GM12878 (cell line): ENCODE results near the gene DNAH5. TPM values are rescaled to one million over a fixed set of nuclear protein-coding genes. Genes with fewer than 3 reads are reported as not detected.

ENCODE experiments used
- ATAC-seq: fragments of 200-7000 bp; cut with Tn5 transposase; 3 replicates; pipeline ENCODE4 v1.9.1; 2020; ENCODE audit warnings: mild to moderate bottlenecking, moderate library complexity
- BruUV-seq: library from RNA; stranded (reverse); fragments of 400-500 nt; replicated peaks from 2 replicates; lab custom pipeline; 2021; lab: Mats Ljungman, UMichigan
- CTCF ChIA-PET: fragments of 300-600 bp; sonication (Branson Sonifier 250); formaldehyde crosslinking; extraction: SDS; loops from one replicate; lab custom pipeline; 2021; ENCODE audit warnings: inconsistent platforms; lab: Yijun Ruan, JAX
- POLR2A ChIA-PET: fragments of 350-600 bp; formaldehyde crosslinking; extraction: SDS; loops from one replicate; lab custom pipeline; 2021; ENCODE audit warnings: inconsistent platforms; lab: Charles Lee
- RAD21 ChIA-PET: fragments of 300-600 bp; sonication (Branson Sonifier 250); formaldehyde crosslinking; loops from one replicate; lab custom pipeline; 2023; ENCODE audit warnings: antibody characterized with exemption; ENCODE audit not compliant: unreplicated experiment; lab: Charles Lee
- SMC1A ChIA-PET: fragments of 300-600 bp; sonication (Branson Sonifier 250); formaldehyde crosslinking; loops from one replicate; lab custom pipeline; 2023; ENCODE audit not compliant: unreplicated experiment, uncharacterized antibody; lab: Charles Lee
- DNase-seq: peaks from one replicate; pipeline ENCODE4 v3.0.0-alpha.2; 2011; ENCODE audit warnings: low read depth, low spot score
- FAIRE-seq: peaks from 3 replicates; lab custom pipeline; 2011; peaks lifted over from hg19 to GRCh38; lab: Jason Lieb, UNC
- H2AFZ ChIP-seq: 2 replicates; pipeline ENCODE4 v1.6.0; 2011; ENCODE audit warnings: low read depth, low read length, control low read depth; ENCODE audit not compliant: control insufficient read depth
- H3K27ac ChIP-seq: 2 replicates; pipeline ENCODE4 v1.5.1; 2011; ENCODE audit warnings: control low read depth; ENCODE audit not compliant: control insufficient read depth, insufficient read depth
- H3K27me3 ChIP-seq, 2 experiments: replicated peaks in 1 of 2; 2 replicates each; pipeline versions ENCODE4 v1.6.0 to v1.6.1; 2011; ENCODE audit warnings: low read length in 1 of 2; ENCODE audit not compliant: control insufficient read depth in 2 of 2, insufficient read depth in 2 of 2
- H3K36me3 ChIP-seq, 2 experiments: 2 replicates each; pipeline ENCODE4 v1.5.1; 2011; ENCODE audit warnings: low read length in 1 of 2; ENCODE audit not compliant: control insufficient read depth in 2 of 2, insufficient read depth in 2 of 2
- H3K4me1 ChIP-seq: 2 replicates; pipeline ENCODE4 v1.6.1; 2011; ENCODE audit warnings: mild to moderate bottlenecking, low read length, moderate library complexity, mixed read lengths; ENCODE audit not compliant: control insufficient read depth, insufficient read depth
- H3K4me2 ChIP-seq: 2 replicates; pipeline ENCODE4 v1.6.0; 2011; ENCODE audit warnings: control low read depth; ENCODE audit not compliant: control insufficient read depth, insufficient read depth
- H3K4me3 ChIP-seq: fragments of 200-600 bp; sonication (generic); 2 replicates; pipeline ENCODE4 v1.5.1; 2016
- H3K79me2 ChIP-seq: 2 replicates; pipeline ENCODE4 v1.6.0; 2011; ENCODE audit warnings: low read length; ENCODE audit not compliant: control insufficient read depth, insufficient read depth
- H3K9ac ChIP-seq: 2 replicates; pipeline ENCODE4 v1.8.0; 2011; ENCODE audit warnings: low read length, control low read depth, mixed read lengths; ENCODE audit not compliant: control insufficient read depth, insufficient read depth
- H3K9me3 ChIP-seq: replicated peaks from 3 replicates; pipeline ENCODE4 v1.5.1; 2011; ENCODE audit warnings: mild to moderate bottlenecking, low read length; ENCODE audit not compliant: control insufficient read depth, insufficient read depth
- H4K20me1 ChIP-seq: 2 replicates; pipeline ENCODE4 v1.6.0; 2011; ENCODE audit not compliant: control insufficient read depth, insufficient read depth
- ASH2L ChIP-seq: fragments of 300-600, 200-600 bp; sonication (generic); IDR thresholded peaks from 2 replicates; pipeline ENCODE4 v1.6.1; 2017; ENCODE audit warnings: low read depth, mild to moderate bottlenecking, borderline replicate concordance
- EED ChIP-seq: sonication (generic); IDR thresholded peaks from 2 replicates; pipeline ENCODE4 v1.6.1; 2016; ENCODE audit warnings: antibody characterized with exemption, low read depth
- ELK1 ChIP-seq: IDR thresholded peaks from 2 replicates; pipeline ENCODE4 v1.6.1; 2012; ENCODE audit warnings: low read depth, low read length, improper control_type of control experiment
- HCFC1 ChIP-seq: fragments of 150-350 bp; IDR thresholded peaks from 2 replicates; pipeline ENCODE4 v1.6.1; 2014; ENCODE audit warnings: low read length
- NFIC ChIP-seq: IDR thresholded peaks from 2 replicates; pipeline ENCODE4 v1.6.1; 2012; ENCODE audit warnings: low read depth, mild to moderate bottlenecking, inconsistent platforms, low read length, moderate library complexity
- PBX3 ChIP-seq: IDR thresholded peaks from 2 replicates; pipeline ENCODE4 v1.6.1; 2011; ENCODE audit warnings: mild to moderate bottlenecking, low read depth, low read length, moderate library complexity; ENCODE audit not compliant: insufficient replicate concordance
- POU2F2 ChIP-seq: IDR thresholded peaks from 3 replicates; pipeline ENCODE4 v1.6.1; 2011; ENCODE audit warnings: low read depth, mild to moderate bottlenecking, low read length, borderline replicate concordance
- SREBF1 ChIP-seq: IDR thresholded peaks from 2 replicates; pipeline ENCODE4 v1.6.1; 2012; ENCODE audit warnings: mild to moderate bottlenecking, low read length
- STAT3 ChIP-seq: IDR thresholded peaks from 2 replicates; pipeline ENCODE4 v1.6.1; 2011; ENCODE audit warnings: low read depth, low read length, improper control_type of control experiment
- ZNF207 ChIP-seq: fragments of 450-650 bp; IDR thresholded peaks from 2 replicates; pipeline ENCODE4 v1.6.1; 2014; ENCODE audit warnings: antibody characterized with exemption, mild to moderate bottlenecking, borderline replicate concordance
- WGBS: methylation state at CpG from one replicate; pipeline ENCODE4 v1.1.6; 2016; ENCODE audit warnings: low lambda C conversion rate; ENCODE audit not compliant: insufficient replicate concordance, insufficient coverage; ENCODE audit errors: missing lambda C conversion rate; 5-methylcytosine and 5-hydroxymethylcytosine counted together
- in situ Hi-C: fragments of 300-500 bp; cut with MboI; formaldehyde crosslinking; loops from 9 replicates; pipeline ENCODE4 v1.14.3; 2018; ENCODE audit warnings: mixed read lengths
- intact Hi-C: fragments of 100-400 bp; cut with micrococcal nuclease; formaldehyde crosslinking; loops from one replicate; pipeline ENCODE4 v1.14.2; 2022; ENCODE audit not compliant: unreplicated experiment
- polyA plus RNA-seq, 11 experiments: library from polyadenylated mRNA; depleted of rRNA in 4 of 11; unstranded in 6 of 11; stranded (reverse) in 5 of 11; fragments of >200 nt; fragmentation: Nextera tagmentation in 4 of 11; fragmentation: Illumina TruSeq in 1 of 11; extraction: Ambion mirVana in 4 of 11; extraction: Trizol in 1 of 11; gene quantifications; 1 replicate in 1 of 11; 2 replicates in 10 of 11; pipeline versions ENCODE4 v1.2.1 to v1.2.3, GENCODE V29; 2011 to 2016; ENCODE audit warnings: inconsistent platforms in 2 of 11, missing spikeins in 2 of 11, low read depth in 1 of 11
- total RNA-seq, 4 experiments: library from RNA; depleted of rRNA in 3 of 4; stranded (reverse); fragments of >200 nt in 3 of 4; fragmentation: Illumina TruSeq in 1 of 4; extraction: Trizol in 1 of 4; gene quantifications; 2 replicates each; pipeline versions ENCODE4 v1.2.1 to v1.2.3, GENCODE V29; 2013 to 2021

Gene DNAH5
- total and polyA plus RNA-seq, 10 of the 15 experiments (the other 5 are each of a cell fraction or from before 2014, with no cell fraction given) = under 0.01 to 0.30 (median 0.07) TPM; not detected in 7

GRCh38 chr5:13785781-13786415 lies 158.6 kb downstream of the DNAH5 start:
- no peak for DNase-seq
- Histone ChIP-seq H3K36me3 (no peaks in the 10 kb centered on the region), H3K4me3 (no peak overlapping the region), H3K79me2 (no peaks in the 10 kb centered on the region), H3K9me3 (no peaks in the 10 kb centered on the region), H3K9ac (no peak overlapping the region)
- ChIA-PET POLR2A (no interaction called here), SMC1A (no interaction called here)
- TF ChIP-seq STAT3 (no peak), PBX3 (no peak)
- TF ChIP-seq, all 136 proteins: peak for 0
- no TSS peak for BruUV-seq
- Histone ChIP-seq H3K27ac (no peak overlapping the region), H4K20me1 (no peaks in the 10 kb centered on the region), H3K27me3 (no peaks in the 10 kb centered on the region), H2AFZ (no peak overlapping the region), H3K4me2 (no peak overlapping the region), H3K4me1 (no peaks in the 10 kb centered on the region)
- ATAC-seq (no peak), FAIRE-seq (no peak)
- intact Hi-C loops = no loop called here
- WGBS = 56% methylated on average over 6 of the region's 6 CpGs
- in situ Hi-C loops = no loop called here
- ChIA-PET CTCF (no interaction called here), RAD21 (no interaction called here)

GRCh38 chr5:13783726-13784125 lies 160.8 kb downstream of the DNAH5 start:
- Histone ChIP-seq H3K27me3 (no peaks in the 10 kb centered on the region), H3K27ac (no peak overlapping the region), H4K20me1 (no peaks in the 10 kb centered on the region), H3K4me1 (no peaks in the 10 kb centered on the region), H3K9me3 (no peaks in the 10 kb centered on the region), H3K79me2 (no peaks in the 10 kb centered on the region), H3K4me2 (no peak overlapping the region), H3K4me3 (no peak overlapping the region), H2AFZ (no peak overlapping the region), H3K36me3 (no peaks in the 10 kb centered on the region), H3K9ac (no peak overlapping the region)
- DNase-seq (no peak), FAIRE-seq (no peak), ATAC-seq (no peak)
- RAD21 ChIA-PET = no interaction called here
- TF ChIP-seq SREBF1 = no peak
- no peak for TF ChIP-seq ZNF207
- no peak for TF ChIP-seq NFIC
- no peak for TF ChIP-seq POU2F2
- no peak for TF ChIP-seq ASH2L
- TF ChIP-seq EED = no peak
- no peak for TF ChIP-seq ELK1
- TF ChIP-seq HCFC1 = no peak
- intact Hi-C loops (no loop called here), in situ Hi-C loops (no loop called here)
- 39% methylated on average over 10 of the region's 10 CpGs for WGBS
- CTCF ChIA-PET = no interaction called here
- POLR2A ChIA-PET = no interaction called here
- SMC1A ChIA-PET = no interaction called here
- no TSS peak for BruUV-seq
